HepG2 (cell line): ENCODE data around the gene PTAR1. TPM values are rescaled to one million over a fixed set of nuclear protein-coding genes. Genes with fewer than 3 reads are reported as not detected.

Experiments
- AGO2 ChIP-seq: fragments of 200-400 bp; formaldehyde crosslinking; optimal IDR thresholded peaks from 2 replicates; pipeline ENCODE3; 2017; ENCODE audit warnings: mild to moderate bottlenecking, low read depth, low read length, moderate library complexity
- BRCA1 ChIP-seq: sonication (generic); formaldehyde crosslinking; IDR thresholded peaks from 2 replicates; pipeline ENCODE4 v1.4.0; 2020; ENCODE audit warnings: missing genetic modification reagents
- CHD4 ChIP-seq: fragments of 200-600 bp; sonication (generic); IDR thresholded peaks from 2 replicates; pipeline ENCODE4 v1.7.0; 2017; ENCODE audit warnings: mild to moderate bottlenecking, low read length, borderline replicate concordance
- FLYWCH1 ChIP-seq: sonication (generic); formaldehyde crosslinking; IDR thresholded peaks from 2 replicates; pipeline ENCODE4 v1.8.1; 2023; ENCODE audit warnings: mild to moderate bottlenecking, missing genetic modification reagents
- GATAD1 ChIP-seq: IDR thresholded peaks from 2 replicates; pipeline ENCODE4 v1.6.1; 2016; ENCODE audit warnings: missing genetic modification reagents, missing compliant biosample characterization
- KLF13 ChIP-seq: sonication (generic); formaldehyde crosslinking; IDR thresholded peaks from 2 replicates; pipeline ENCODE4 v1.4.0; 2020; ENCODE audit warnings: mild to moderate bottlenecking, missing genetic modification reagents
- NFYC ChIP-seq: IDR thresholded peaks from 2 replicates; pipeline ENCODE4 v1.6.1; 2016; ENCODE audit warnings: missing genetic modification reagents, missing compliant biosample characterization
- RNF219 ChIP-seq: sonication (generic); formaldehyde crosslinking; IDR thresholded peaks from 2 replicates; pipeline ENCODE4 v1.5.0; 2020; ENCODE audit warnings: mild to moderate bottlenecking, missing genetic modification reagents
- SMC3 ChIP-seq: IDR thresholded peaks from 2 replicates; pipeline ENCODE4 v1.6.1; 2011; ENCODE audit warnings: low read length, improper control_type of control experiment
- STAG1 ChIP-seq: sonication (generic); formaldehyde crosslinking; IDR thresholded peaks from 2 replicates; pipeline ENCODE4 v1.4.0; 2020; ENCODE audit warnings: missing genetic modification reagents
- ZBTB46 ChIP-seq: sonication (generic); formaldehyde crosslinking; IDR thresholded peaks from 2 replicates; pipeline ENCODE4 v1.4.0; 2020; ENCODE audit warnings: mild to moderate bottlenecking, missing genetic modification reagents, borderline replicate concordance
- ZGPAT ChIP-seq: IDR thresholded peaks from 2 replicates; pipeline ENCODE4 v1.6.1; 2016; ENCODE audit warnings: mild to moderate bottlenecking
- ZHX2 ChIP-seq, 2 experiments: sonication (generic) in 1 of 2; formaldehyde crosslinking in 1 of 2; IDR thresholded peaks; 2 replicates each; pipeline versions ENCODE4 v1.6.1 to v1.9.0; 2014 to 2022; ENCODE audit warnings: antibody characterized with exemption in 1 of 2, borderline replicate concordance in 1 of 2, inconsistent platforms in 1 of 2, low read depth in 1 of 2, missing genetic modification reagents in 1 of 2
- ZNF496 ChIP-seq: sonication (generic); formaldehyde crosslinking; IDR thresholded peaks from 2 replicates; pipeline ENCODE4 v1.8.1; 2023; ENCODE audit warnings: mild to moderate bottlenecking, moderate library complexity, missing genetic modification reagents; ENCODE audit not compliant: insufficient replicate concordance
- ZNF616 ChIP-seq: sonication (generic); formaldehyde crosslinking; IDR thresholded peaks from 2 replicates; pipeline ENCODE4 v1.5.0; 2020; ENCODE audit warnings: low read depth, mild to moderate bottlenecking, missing genetic modification reagents
- ZNF724P ChIP-seq: sonication (generic); formaldehyde crosslinking; IDR thresholded peaks from 2 replicates; pipeline ENCODE4 v1.8.0; 2022; ENCODE audit warnings: missing genetic modification reagents, borderline replicate concordance
- ZSCAN30 ChIP-seq: sonication (generic); formaldehyde crosslinking; IDR thresholded peaks from 2 replicates; pipeline ENCODE4 v1.5.0; 2020; ENCODE audit warnings: mild to moderate bottlenecking, missing genetic modification reagents
- polyA plus RNA-seq, 8 experiments: library from polyadenylated mRNA; depleted of rRNA in 3 of 8; stranded (reverse) in 7 of 8; unstranded in 1 of 8; fragments of >200 nt; fragmentation: Illumina TruSeq in 4 of 8; extraction: Trizol in 4 of 8; gene quantifications; 2 replicates each; pipeline versions ENCODE4 v1.2.1 to v1.2.3, GENCODE V29; 2011 to 2016; ENCODE audit warnings: low read depth in 4 of 8, missing spikeins in 1 of 8, mixed read lengths in 1 of 8; ENCODE audit not compliant: insufficient read depth in 1 of 8
- total RNA-seq, 5 experiments: library from RNA; depleted of rRNA; stranded (reverse); fragments of >200 nt; fragmentation: Illumina TruSeq; extraction: Trizol; gene quantifications; 2 replicates each; pipeline ENCODE4 v1.2.3, GENCODE V29; 2016; ENCODE audit warnings: low read depth in 1 of 5

PTAR1 gene
- total and polyA plus RNA-seq, 2 of the 13 experiments (the other 11 are each of a cell fraction or from before 2014, with no cell fraction given) = 26.5 to 42.1 TPM

- TF ChIP-seq ZHX2 (IDR thresholded peaks at IDR 0.05; ENCODE audit: low read depth) (no peak; the same call in 1 of the 2 replicates), ZHX2 (CRISPR knock-in tag; IDR thresholded peaks at IDR 0.05; ENCODE audit: borderline replicate concordance) (no peak), BRCA1 (CRISPR knock-in tag) (no peak), ZNF724P (no peak; the same call in 1 of the 2 replicates), ZBTB46 (CRISPR knock-in tag) (no peak), STAG1 (CRISPR knock-in tag) (no peak), ZGPAT (CRISPR knock-in tag) (peak; percentile 88; the same call in 1 of the 2 replicates), ZSCAN30 (no peak), KLF13 (CRISPR knock-in tag) (no peak), AGO2 (peak; percentile 73), ZNF496 (CRISPR knock-in tag) (no peak), NFYC (CRISPR knock-in tag) (no peak), CHD4 (no peak), FLYWCH1 (no peak), GATAD1 (CRISPR knock-in tag) (peak; percentile 54; the same call in 1 of the 2 replicates), ZNF616 (CRISPR knock-in tag) (no peak), SMC3 (no peak), RNF219 (CRISPR knock-in tag) (no peak)
Measured at GRCh38 chr9:69759421-69760277, at the start of gene PTAR1 (continued).
